Pancreas (tissue), 10 donors: Measurements from ENCODE around the gene DDX46. TPM values are rescaled to one million over a fixed set of nuclear protein-coding genes. Genes with fewer than 3 reads are reported as not detected.
A peak's percentile ranks its signal among the peaks of the same experiment; 100 is the strongest.

ENCODE experiments used
- ATAC-seq, 4 donors: fragments of 200-7000 bp; cut with Tn5 transposase; one replicate each; pipeline versions ENCODE4 v1.8.0 to v1.9.1; 2020; ENCODE audit warnings: mild to moderate bottlenecking in 4 of 4, moderate library complexity in 4 of 4
- DNase-seq, 6 donors: peaks; one replicate each; pipeline ENCODE4 v3.0.0-alpha.2; 2020
- FAIRE-seq: peaks from 2 replicates; lab custom pipeline; 2012; peaks lifted over from hg19 to GRCh38; lab: Jason Lieb, UNC
- H3K27ac ChIP-seq, 4 donors: fragments of 200-600 bp; sonication (generic); 1 replicate in 3 of 4; 2 replicates in 1 of 4; pipeline versions ENCODE4 v1.5.0 to v1.8.0; 2020
- H3K27me3 ChIP-seq, 4 donors: fragments of 200-600 bp; one replicate each; pipeline ENCODE4 v1.8.0; 2021
- H3K36me3 ChIP-seq, 3 donors: fragments of 200-600 bp; sonication (generic) in 1 of 3; one replicate each; pipeline versions ENCODE4 v1.5.0 to v1.8.0; 2020 to 2021
- H3K4me1 ChIP-seq, 3 donors: fragments of 200-600 bp; one replicate each; pipeline ENCODE4 v1.8.0; 2021
- H3K4me3 ChIP-seq, 4 donors: fragments of 200-600 bp; sonication (generic) in 2 of 4; one replicate each; pipeline versions ENCODE4 v1.5.0 to v1.8.0; 2020 to 2021
- H3K9me3 ChIP-seq, 4 donors: fragments of 200-600 bp; one replicate each; pipeline ENCODE4 v1.8.0; 2021
- CTCF ChIP-seq, 4 donors: fragments of 200-600 bp; sonication (generic) in 3 of 4; IDR thresholded peaks; one replicate each; pipeline versions ENCODE4 v1.5.0 to v1.8.0; 2021; ENCODE audit warnings: antibody characterized with exemption in 4 of 4
- WGBS, 2 donors: extraction: QIAGEN DNeasy Blood & Tissue Kit; methylation state at CpG; one replicate each; pipeline ENCODE4 v1.1.7; 2013; 5-methylcytosine and 5-hydroxymethylcytosine counted together
- intact Hi-C, 3 donors: fragments of 100-400 bp; cut with DNase I; formaldehyde crosslinking; loops; one replicate each; pipeline versions ENCODE4 v1.11.1 to v1.14.2; 2022
- polyA plus RNA-seq, 2 donors: library from polyadenylated mRNA; stranded (reverse); fragments of 200-250 nt; gene quantifications; one replicate each; pipeline ENCODE4 v1.2.3, GENCODE V29; 2013
- total RNA-seq, 6 donors: library from RNA; stranded (reverse); fragmentation: NEBNext Ultra II Directional in 4 of 6; extraction: Animal tissue kit (Norgen Biotek cat#: 25700) in 4 of 6; gene quantifications; one replicate each; pipeline versions ENCODE4 v1.2.1 to v1.2.4, GENCODE V29; 2021 to 2023
- donor health status: healthy with polysubstance abuse.
- donor health status: DM: no; HTN: no; CAD: no; lungs with moderate emphysema.
- donor health status: DM: no; HTN: no; CAD: no.
- donor health status: control.
- donor health status: control.
- donor health status: Bipolar disorder and iron deficiency.
- donor health status: DM: yes; HTN: yes; CAD: no.
- donor health status: DM: no; HTN: no; CAD: no.
- donor health status: DM: no; HTN: no; CAD: no.
- donor health status: DM: yes; HTN: yes; CAD: no.

DDX46 gene
- total and polyA plus RNA-seq, 8 donors = 14.6 to 28.8 (median 23.3) TPM

GRCh38 chr5:134738133-134738962, 20.2 kb upstream of the DDX46 start, which contains the start of gene CAMLG:
TSS of gene CAMLG (plus strand) at chr5:134738548. CDS start at chr5:134738621, 73 bp downstream.
- no peaks in the 10 kb centered on the region for H3K36me3 ChIP-seq
- intact Hi-C loops = no loop called here
- TF ChIP-seq CTCF (IDR thresholded peaks at IDR 0.05) = peak in 2 of 4 donors; percentile 30 to 31
- FAIRE-seq = no peak
- peak; percentile 96 to 99 (median 98) for ATAC-seq
- peak; percentile 96 to 98 (median 98) for DNase-seq
- peak within 1 kb of the TSS; percentile 52 to 90 (median 61) for H3K4me3 ChIP-seq
- H3K9me3 ChIP-seq = no peaks in the 10 kb centered on the region
- H3K27me3 ChIP-seq = no peaks in the 10 kb centered on the region
- peaks cover 0 to 6% (median 0%) of the 10 kb centered on the region in 3 donors for H3K4me1 ChIP-seq
- 0 to 1% methylated on average over 63 to 66 of the region's 66 CpGs for WGBS, 2 donors
- H3K27ac ChIP-seq = peak within 1 kb of the TSS; percentile 76 to 93 (median 90)

- TF ChIP-seq CTCF (IDR thresholded peaks at IDR 0.05) = no peak
- intact Hi-C loops = no loop called here
- FAIRE-seq (no peak), DNase-seq (peak in 2 of 6 donors; percentile 34 to 38), ATAC-seq (peak; percentile 31 to 63 (median 42))
- WGBS, 2 donors = 3% methylated on average over 21 of the region's 21 CpGs
- Histone ChIP-seq H3K9me3 (no peaks in the 10 kb centered on the region), H3K4me1 (peaks cover 0 to 6% (median 0%) of the 10 kb centered on the region in 3 donors), H3K36me3 (no peaks in the 10 kb centered on the region), H3K27me3 (no peaks in the 10 kb centered on the region), H3K4me3 (peak overlapping the region; percentile 52 to 90 (median 61)), H3K27ac (peak overlapping the region; percentile 76 to 93 (median 90))
Observed at GRCh38 chr5:134738963-134739661, 19.5 kb upstream of the DDX46 start.

GRCh38 chr5:134741052-134741451, 17.5 kb upstream of the DDX46 start:
- H3K27ac ChIP-seq = no peak overlapping the region
- 83 to 88% methylated on average over 11 of the region's 11 CpGs for WGBS, 2 donors
- no peak overlapping the region for H3K4me3 ChIP-seq
- intact Hi-C loops = no loop called here
- H3K4me1 ChIP-seq = peaks cover 0 to 6% (median 0%) of the 10 kb centered on the region in 3 donors
- H3K9me3 ChIP-seq = no peaks in the 10 kb centered on the region
- ATAC-seq = no peak
- no peaks in the 10 kb centered on the region for H3K27me3 ChIP-seq
- TF ChIP-seq CTCF (IDR thresholded peaks at IDR 0.05) = no peak
- no peak for FAIRE-seq
- DNase-seq = no peak
- H3K36me3 ChIP-seq = no peaks in the 10 kb centered on the region

GRCh38 chr5:134742134-134742533, 16.4 kb upstream of the DDX46 start:
- Histone ChIP-seq H3K4me1 (peaks cover 0 to 6% (median 0%) of the 10 kb centered on the region in 3 donors), H3K27ac (no peak overlapping the region), H3K4me3 (no peak overlapping the region), H3K9me3 (no peaks in the 10 kb centered on the region), H3K27me3 (no peaks in the 10 kb centered on the region), H3K36me3 (no peaks in the 10 kb centered on the region)
- intact Hi-C loops = no loop called here
- 94 to 96% methylated on average over 2 of the region's 2 CpGs for WGBS, 2 donors
- DNase-seq (no peak), ATAC-seq (no peak), FAIRE-seq (no peak)
- TF ChIP-seq CTCF (IDR thresholded peaks at IDR 0.05) = no peak
